Chondrocyte (in vitro differentiated cells): ENCODE data around the gene WNK1. TPM values are rescaled to one million over a fixed set of nuclear protein-coding genes. Genes with fewer than 3 reads are reported as not detected.

Source experiments
- DNase-seq: peaks from one replicate; pipeline ENCODE4 v3.0.0; 2021; ENCODE audit warnings: mixed read lengths, low spot score
- H3K27ac Mint-ChIP-seq: one replicate; pipeline ENCODE4 v1.8.0; 2021; ENCODE audit warnings: mild to moderate bottlenecking, moderate library complexity, mixed read lengths; ENCODE audit not compliant: unreplicated experiment
- H3K27me3 Mint-ChIP-seq: 2 replicates; pipeline ENCODE4 v1.8.0; 2021; ENCODE audit warnings: low read depth, mixed read lengths
- H3K36me3 Mint-ChIP-seq: 2 replicates; pipeline ENCODE4 v1.8.0; 2021; ENCODE audit warnings: low read depth, mixed read lengths
- H3K4me1 Mint-ChIP-seq: 2 replicates; pipeline ENCODE4 v1.8.0; 2021; ENCODE audit warnings: low read depth, mild to moderate bottlenecking, mixed read lengths
- H3K4me3 Mint-ChIP-seq: one replicate; pipeline ENCODE4 v1.8.0; 2021; ENCODE audit warnings: mild to moderate bottlenecking, moderate library complexity, mixed read lengths; ENCODE audit not compliant: unreplicated experiment
- H3K9me3 Mint-ChIP-seq: 2 replicates; pipeline ENCODE4 v1.8.0; 2021; ENCODE audit warnings: low read depth, mixed read lengths
- total RNA-seq: library from RNA; stranded (reverse); gene quantifications from 3 replicates; pipeline ENCODE4 v1.2.1, GENCODE V29; 2021
- TF ChIP-seq, protein P1 (sequence below): fragments of 200-600 bp; sonication (generic); IDR thresholded peaks from 2 replicates; pipeline ENCODE4 v1.5.0; 2021; ENCODE audit warnings: antibody characterized with exemption, mild to moderate bottlenecking, moderate library complexity

WNK1 gene
- total RNA-seq, 1 donor from 2014 or later, result 163 TPM

GRCh38 chr12:886206-886605 lies 133.8 kb downstream of the WNK1 start:
- TF ChIP-seq, protein P1, sequence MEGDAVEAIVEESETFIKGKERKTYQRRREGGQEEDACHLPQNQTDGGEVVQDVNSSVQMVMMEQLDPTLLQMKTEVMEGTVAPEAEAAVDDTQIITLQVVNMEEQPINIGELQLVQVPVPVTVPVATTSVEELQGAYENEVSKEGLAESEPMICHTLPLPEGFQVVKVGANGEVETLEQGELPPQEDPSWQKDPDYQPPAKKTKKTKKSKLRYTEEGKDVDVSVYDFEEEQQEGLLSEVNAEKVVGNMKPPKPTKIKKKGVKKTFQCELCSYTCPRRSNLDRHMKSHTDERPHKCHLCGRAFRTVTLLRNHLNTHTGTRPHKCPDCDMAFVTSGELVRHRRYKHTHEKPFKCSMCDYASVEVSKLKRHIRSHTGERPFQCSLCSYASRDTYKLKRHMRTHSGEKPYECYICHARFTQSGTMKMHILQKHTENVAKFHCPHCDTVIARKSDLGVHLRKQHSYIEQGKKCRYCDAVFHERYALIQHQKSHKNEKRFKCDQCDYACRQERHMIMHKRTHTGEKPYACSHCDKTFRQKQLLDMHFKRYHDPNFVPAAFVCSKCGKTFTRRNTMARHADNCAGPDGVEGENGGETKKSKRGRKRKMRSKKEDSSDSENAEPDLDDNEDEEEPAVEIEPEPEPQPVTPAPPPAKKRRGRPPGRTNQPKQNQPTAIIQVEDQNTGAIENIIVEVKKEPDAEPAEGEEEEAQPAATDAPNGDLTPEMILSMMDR, result no peak
- peaks cover 49% of the 10 kb centered on the region for H3K36me3 Mint-ChIP-seq
- DNase-seq, result no peak

DNA sequence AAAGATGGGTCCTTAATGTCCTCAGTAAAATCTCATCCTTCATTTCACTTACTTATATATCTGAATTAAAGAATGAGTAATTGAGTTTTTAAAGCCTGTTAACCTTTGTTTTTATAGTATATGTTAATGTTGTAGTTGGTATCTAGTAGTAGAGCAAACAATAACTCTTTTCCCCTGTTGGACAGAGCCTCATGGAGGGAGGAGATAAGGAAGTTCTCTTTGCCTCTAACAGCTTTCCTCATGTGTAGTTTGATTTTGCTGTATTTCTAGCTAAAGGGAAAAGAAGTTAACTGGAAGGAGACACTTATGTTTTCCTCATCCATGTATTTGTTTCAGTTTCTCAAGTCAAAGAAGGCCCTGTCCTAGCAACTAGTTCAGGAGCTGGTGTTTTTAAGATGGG lies 141.8 kb downstream of the WNK1 start:
- H3K4me1 Mint-ChIP-seq, result peaks cover 11% of the 10 kb centered on the region
- H3K36me3 Mint-ChIP-seq, result peaks cover 26% of the 10 kb centered on the region
- no peak overlapping the region for H3K27ac Mint-ChIP-seq
- H3K4me3 Mint-ChIP-seq, result no peak overlapping the region
- H3K9me3 Mint-ChIP-seq, result no peaks in the 10 kb centered on the region
- TF ChIP-seq, protein P1, result no peak
- no peak for DNase-seq
- no peaks in the 10 kb centered on the region for H3K27me3 Mint-ChIP-seq

More at GRCh38 chr12:886206-886605, 133.8 kb downstream of the WNK1 start:
- Mint-ChIP-seq H3K9me3 (no peaks in the 10 kb centered on the region), H3K27me3 (no peaks in the 10 kb centered on the region), H3K27ac (no peak overlapping the region), H3K4me1 (no peaks in the 10 kb centered on the region), H3K4me3 (no peak overlapping the region)

DNA sequence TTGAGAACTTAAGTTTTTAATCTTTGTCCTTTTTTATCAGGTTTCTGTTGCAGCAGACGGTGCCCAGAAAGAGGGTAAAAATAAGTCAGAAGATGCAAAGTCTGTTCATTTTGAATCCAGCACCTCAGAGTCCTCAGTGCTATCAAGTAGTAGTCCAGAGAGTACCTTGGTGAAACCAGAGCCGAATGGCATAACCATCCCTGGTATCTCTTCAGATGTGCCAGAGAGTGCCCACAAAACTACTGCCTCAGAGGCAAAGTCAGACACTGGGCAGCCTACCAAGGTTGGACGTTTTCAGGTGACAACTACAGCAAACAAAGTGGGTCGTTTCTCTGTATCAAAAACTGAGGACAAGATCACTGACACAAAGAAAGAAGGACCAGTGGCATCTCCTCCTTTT lies 143.7 kb downstream of the WNK1 start:
- no peaks in the 10 kb centered on the region for H3K27me3 Mint-ChIP-seq
- H3K9me3 Mint-ChIP-seq, result no peaks in the 10 kb centered on the region
- H3K27ac Mint-ChIP-seq, result peak overlapping the region; percentile 36
- no peak overlapping the region for H3K4me3 Mint-ChIP-seq
- H3K36me3 Mint-ChIP-seq, result peaks cover 30% of the 10 kb centered on the region
- DNase-seq, result no peak
- TF ChIP-seq, protein P1, result no peak
- H3K4me1 Mint-ChIP-seq, result peaks cover 11% of the 10 kb centered on the region

GRCh38 chr12:897386-897785 lies 145.0 kb downstream of the WNK1 start:
- Mint-ChIP-seq H3K9me3 (no peaks in the 10 kb centered on the region), H3K27ac (no peak overlapping the region), H3K4me3 (no peak overlapping the region), H3K27me3 (no peaks in the 10 kb centered on the region), H3K4me1 (peaks cover 11% of the 10 kb centered on the region), H3K36me3 (peaks cover 39% of the 10 kb centered on the region)
- TF ChIP-seq, protein P1, result no peak
- DNase-seq, result no peak

DNA sequence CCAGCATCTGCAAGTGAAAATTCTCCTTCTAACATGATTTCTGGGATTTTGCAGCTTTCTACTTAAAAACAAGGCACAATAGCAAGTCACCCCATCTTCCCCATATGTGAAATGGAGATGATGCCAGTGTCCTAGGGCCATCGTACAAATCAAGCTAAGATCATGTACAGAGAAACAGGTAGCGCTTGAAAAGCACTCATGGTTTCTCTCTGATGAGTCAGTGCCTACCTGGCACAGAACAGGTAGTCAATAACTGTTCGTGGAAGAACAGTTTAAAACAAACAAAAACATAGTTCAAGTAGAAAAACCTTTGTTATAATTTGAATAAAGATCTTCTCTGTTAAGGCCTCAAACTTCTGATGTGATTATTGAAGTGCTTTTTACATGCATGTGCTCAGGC lies 150.2 kb downstream of the WNK1 start:
- no peaks in the 10 kb centered on the region for H3K27me3 Mint-ChIP-seq
- H3K27ac Mint-ChIP-seq, result no peak overlapping the region
- TF ChIP-seq, protein P1, result no peak
- H3K4me1 Mint-ChIP-seq, result peaks cover 17% of the 10 kb centered on the region
- no peak overlapping the region for H3K4me3 Mint-ChIP-seq
- H3K9me3 Mint-ChIP-seq, result no peaks in the 10 kb centered on the region
- DNase-seq, result no peak
- peaks cover 56% of the 10 kb centered on the region for H3K36me3 Mint-ChIP-seq
